Measurements from ENCODE around the gene GLRX5. TPM values are rescaled to one million over a fixed set of nuclear protein-coding genes. Genes with fewer than 3 reads are reported as not detected.

GLRX5 gene
- total RNA-seq, 1 experiment from 2014 or later, result 60.1 TPM

GRCh38 chr14:95573313-95573712 is 38.5 kb downstream of the GLRX5 start (continued):
- TF ChIP-seq CBX3 (IDR thresholded peaks at IDR 0.05; ENCODE audit: low read depth) (no peak), ATF3 (IDR thresholded peaks at IDR 0.05) (no peak), ZFX (IDR thresholded peaks at IDR 0.05) (no peak), MAX (IDR thresholded peaks at IDR 0.05) (no peak), ELF1 (IDR thresholded peaks at IDR 0.05; ENCODE audit: borderline replicate concordance, low read depth) (no peak), JUND (IDR thresholded peaks at IDR 0.05) (no peak)

- TF ChIP-seq EZH2phosphoT487 (IDR thresholded peaks at IDR 0.05; ENCODE audit: borderline replicate concordance), result no peak
- TF ChIP-seq JUND (IDR thresholded peaks at IDR 0.05), result no peak
- no peak for TF ChIP-seq CTCF (IDR thresholded peaks at IDR 0.05 in 2 of 3, conservative IDR thresholded peaks at IDR 0.05 in 1 of 3; ENCODE audit: borderline replicate concordance in 1 of 3, insufficient read depth in 1 of 3, low read depth in 2 of 3, low read length in 2 of 3)
- TF ChIP-seq MAX (IDR thresholded peaks at IDR 0.05), result no peak
- no peak for TF ChIP-seq ZNF274 (IDR thresholded peaks at IDR 0.05; ENCODE audit: low read depth, low read length)
- TF ChIP-seq RAD21 (IDR thresholded peaks at IDR 0.05; ENCODE audit: low read depth), result no peak
- TF ChIP-seq SIN3A (IDR thresholded peaks at IDR 0.05; ENCODE audit: low read depth), result no peak
- no peak for TF ChIP-seq ATF3 (IDR thresholded peaks at IDR 0.05)
- no peak for TF ChIP-seq POLR2AphosphoS5 (IDR thresholded peaks at IDR 0.05; ENCODE audit: low read depth, low read length)
- TF ChIP-seq ELF1 (IDR thresholded peaks at IDR 0.05; ENCODE audit: borderline replicate concordance, low read depth), result no peak
- TF ChIP-seq EZH2 (IDR thresholded peaks at IDR 0.05), result no peak
- no peak for TF ChIP-seq CBX3 (IDR thresholded peaks at IDR 0.05; ENCODE audit: low read depth)
- no peak for TF ChIP-seq TCF7L2 (IDR thresholded peaks at IDR 0.05; ENCODE audit: borderline replicate concordance, extremely low read depth, insufficient read depth, insufficient read length)
- TF ChIP-seq POLR2A (IDR thresholded peaks at IDR 0.05; ENCODE audit: borderline replicate concordance, extremely low read depth, insufficient read depth, insufficient read length), result no peak
- no peak for TF ChIP-seq EGR1 (IDR thresholded peaks at IDR 0.05; ENCODE audit: low read depth)
- TF ChIP-seq YY1 (IDR thresholded peaks at IDR 0.05; ENCODE audit: extremely low read depth, insufficient replicate concordance, low read depth, low read length), result no peak
- Histone ChIP-seq H3K4me1 (ENCODE audit: control insufficient read depth in 1 of 2, insufficient read depth in 2 of 2, low read length in 2 of 2) (no peaks in the 10 kb centered on the region), H3K9me2 (ENCODE audit: insufficient read depth) (no peaks in the 10 kb centered on the region), H2AFZ (ENCODE audit: low read depth, low read length, poor library complexity, severe bottlenecking) (no peak overlapping the region), H3K4me2 (ENCODE audit: low read length) (no peak overlapping the region), H3K36me3 (ENCODE audit: control insufficient read depth in 1 of 2, insufficient read depth in 2 of 2, low read length in 2 of 2) (no peaks in the 10 kb centered on the region), H3K27me3 (ENCODE audit: insufficient read depth, low read length) (peaks cover 11% of the 10 kb centered on the region; the same call in 1 of the 2 replicates), H4K20me1 (ENCODE audit: insufficient read depth) (no peaks in the 10 kb centered on the region), H3K4me3 (replicated peaks in 1 of 2; ENCODE audit: low read depth in 1 of 2, low read length in 2 of 2) (no peak overlapping the region), H3K9ac (ENCODE audit: low read length) (no peak overlapping the region), H3K9me3 (ENCODE audit: control insufficient read depth in 1 of 2, insufficient read depth in 1 of 2, low read depth in 1 of 2, low read length in 2 of 2) (no peaks in the 10 kb centered on the region), H3K27ac (ENCODE audit: low read depth, low read length) (no peak overlapping the region), H3K79me2 (ENCODE audit: insufficient read depth, low read length) (no peaks in the 10 kb centered on the region)
- ChIA-PET POLR2A (no interaction called here), CTCF (no interaction called here), RAD21 (ENCODE audit: low non-redundant PET in 1 of 2, low total read pairs in 2 of 2, uncharacterized antibody in 2 of 2, unreplicated experiment in 2 of 2) (no interaction called here)
- intact Hi-C loops (cut with micrococcal nuclease), result no loop called here
- no TSS peak for BruUV-seq (replicated peaks)
- ATAC-seq (no peak), DNase-seq (ENCODE audit: low read depth, low spot score) (no peak)
Observed at GRCh38 chr14:95575840-95576473, 41.1 kb downstream of the GLRX5 start.
